ENCODE results near the gene NSMF. TPM values are rescaled to one million over a fixed set of nuclear protein-coding genes. Genes with fewer than 3 reads are reported as not detected.

The NSMF gene
- total RNA-seq, 2 donors from 2014 or later, result 20.0 to 28.5 TPM

DNA sequence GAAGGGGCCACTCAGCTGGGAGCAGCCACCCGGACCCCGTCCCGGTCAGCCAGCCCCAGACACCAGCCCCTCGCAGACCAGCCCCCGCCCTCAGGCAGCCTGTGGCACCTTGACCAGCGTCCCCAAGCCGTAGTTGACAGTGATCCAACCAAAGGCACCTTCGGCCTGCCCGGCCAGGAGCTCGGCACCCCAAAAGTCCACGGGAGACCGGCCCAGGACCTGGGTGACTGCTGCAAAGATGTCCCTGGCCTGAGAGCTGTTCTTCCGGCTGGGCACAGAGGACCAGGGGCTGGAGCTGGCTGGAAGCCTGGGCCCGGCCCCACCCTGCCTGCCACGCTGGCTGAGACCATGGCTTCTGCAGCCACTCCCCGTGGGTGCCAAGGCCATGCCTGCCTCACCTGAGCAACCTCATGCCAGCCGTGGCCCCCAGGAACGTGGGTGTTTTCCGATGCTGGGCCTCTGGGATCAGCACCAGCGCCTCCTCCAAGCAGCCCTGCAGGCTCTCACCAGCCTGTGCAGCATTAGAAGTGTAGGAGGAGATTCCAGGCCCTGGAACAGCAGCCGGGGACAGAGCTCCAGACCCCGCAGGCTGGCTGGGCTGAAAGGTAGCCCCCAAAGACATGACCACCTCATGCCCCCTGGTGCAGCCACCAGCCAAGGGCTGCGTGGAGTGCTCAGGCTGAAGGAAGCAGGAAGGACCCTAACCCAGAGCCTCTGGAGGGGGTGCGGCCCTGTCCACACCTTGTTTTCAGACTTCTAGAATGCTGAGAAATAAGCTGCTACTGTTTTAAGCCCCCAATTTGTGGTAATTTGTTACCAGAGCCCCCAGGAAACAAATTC lies 22.2 kb downstream of the NSMF start:
- H3K4me3 Mint-ChIP-seq, result no peak overlapping the region
- H3K36me3 Mint-ChIP-seq (ENCODE audit: insufficient read depth in 2 of 2), result peaks cover 0 to 1% of the 10 kb centered on the region in 2 donors
- ATAC-seq (replicated peaks in 1 of 2) (no peak), DNase-seq (no peak)
- peaks cover 3% of the 10 kb centered on the region for H3K4me1 Mint-ChIP-seq (ENCODE audit: low read depth)
- H3K9me3 Mint-ChIP-seq, result no peaks in the 10 kb centered on the region
- H3K27ac Mint-ChIP-seq, result no peak overlapping the region
- H3K27me3 Mint-ChIP-seq (ENCODE audit: low read depth), result peaks cover 4% of the 10 kb centered on the region

DNA sequence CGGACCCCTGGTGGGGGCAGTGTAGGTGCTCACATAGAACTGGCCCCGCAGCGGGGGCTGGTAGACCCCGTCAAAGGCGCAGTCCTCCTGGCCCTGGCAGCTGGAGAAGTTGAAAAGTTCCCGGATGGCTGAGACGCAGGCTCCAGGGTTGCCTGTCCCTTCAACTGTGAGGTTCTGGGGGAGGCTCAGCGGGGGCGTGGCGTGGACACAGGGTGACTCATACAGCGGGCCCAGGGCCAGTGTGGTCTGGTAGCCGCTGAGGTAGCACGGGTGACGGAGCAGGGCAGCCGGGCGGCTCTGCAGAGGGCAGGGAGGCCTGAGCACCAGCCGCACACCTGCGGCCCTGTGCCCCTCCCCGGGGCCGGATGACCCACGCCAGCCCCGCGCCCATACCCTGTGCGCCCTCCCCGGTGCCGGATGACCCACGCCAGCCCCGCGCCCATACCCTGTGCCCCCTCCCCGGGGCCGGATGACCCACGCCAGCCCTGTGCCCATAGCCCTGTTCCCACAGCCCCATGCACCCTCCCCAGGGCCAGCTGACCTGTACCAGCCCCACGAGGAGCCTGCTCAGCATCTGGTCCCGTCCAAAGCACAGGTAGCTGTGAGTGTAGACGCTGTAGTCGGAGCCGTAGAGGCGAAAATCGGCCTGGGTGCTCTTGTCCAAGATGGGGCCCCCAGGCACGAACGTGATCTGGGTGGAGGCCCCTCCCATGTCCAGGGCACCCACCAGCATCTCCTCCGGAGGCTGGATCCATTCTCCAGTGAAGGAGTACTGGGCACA lies 23.0 kb downstream of the NSMF start:
- H3K36me3 Mint-ChIP-seq (ENCODE audit: insufficient read depth in 2 of 2), result no peaks in the 10 kb centered on the region
- no peaks in the 10 kb centered on the region for H3K9me3 Mint-ChIP-seq
- no peaks in the 10 kb centered on the region for H3K4me1 Mint-ChIP-seq (ENCODE audit: low read depth)
- ATAC-seq (replicated peaks in 1 of 2) (no peak), DNase-seq (no peak)
- no peak overlapping the region for H3K4me3 Mint-ChIP-seq
- H3K27me3 Mint-ChIP-seq (ENCODE audit: low read depth), result no peaks in the 10 kb centered on the region
- no peak overlapping the region for H3K27ac Mint-ChIP-seq

DNA sequence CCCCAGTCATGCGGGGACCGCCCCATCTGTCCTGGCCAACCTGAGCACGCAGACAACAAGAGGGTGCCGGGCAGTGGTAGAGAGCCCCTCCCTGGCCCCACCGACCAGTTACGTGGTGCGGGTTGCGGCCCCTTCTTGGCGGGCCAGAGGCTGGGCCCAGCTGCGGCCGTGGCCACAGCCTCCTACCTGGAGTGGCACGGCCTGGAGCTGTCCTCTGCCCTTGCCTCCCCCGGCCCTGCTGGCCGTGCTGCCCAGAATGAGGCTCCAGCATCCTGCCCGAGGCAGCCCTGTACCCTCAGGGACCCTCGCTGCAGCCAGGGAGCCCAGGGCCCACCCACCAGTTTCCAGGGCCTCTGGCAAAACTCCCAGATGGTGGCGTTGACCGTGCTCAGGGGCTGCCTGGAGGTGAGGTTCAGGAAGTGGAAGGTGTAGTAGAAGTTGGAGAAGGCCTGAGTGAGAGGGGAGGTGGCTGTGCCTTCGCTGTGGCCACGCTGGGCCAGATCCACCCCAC lies 23.7 kb downstream of the NSMF start:
- Mint-ChIP-seq H3K9me3 (no peaks in the 10 kb centered on the region), H3K27ac (no peak overlapping the region), H3K36me3 (ENCODE audit: insufficient read depth in 2 of 2) (no peaks in the 10 kb centered on the region), H3K4me3 (no peak overlapping the region), H3K27me3 (ENCODE audit: low read depth) (no peaks in the 10 kb centered on the region), H3K4me1 (ENCODE audit: low read depth) (no peaks in the 10 kb centered on the region)
- ATAC-seq (replicated peaks in 1 of 2), result no peak
- no peak for DNase-seq

DNA sequence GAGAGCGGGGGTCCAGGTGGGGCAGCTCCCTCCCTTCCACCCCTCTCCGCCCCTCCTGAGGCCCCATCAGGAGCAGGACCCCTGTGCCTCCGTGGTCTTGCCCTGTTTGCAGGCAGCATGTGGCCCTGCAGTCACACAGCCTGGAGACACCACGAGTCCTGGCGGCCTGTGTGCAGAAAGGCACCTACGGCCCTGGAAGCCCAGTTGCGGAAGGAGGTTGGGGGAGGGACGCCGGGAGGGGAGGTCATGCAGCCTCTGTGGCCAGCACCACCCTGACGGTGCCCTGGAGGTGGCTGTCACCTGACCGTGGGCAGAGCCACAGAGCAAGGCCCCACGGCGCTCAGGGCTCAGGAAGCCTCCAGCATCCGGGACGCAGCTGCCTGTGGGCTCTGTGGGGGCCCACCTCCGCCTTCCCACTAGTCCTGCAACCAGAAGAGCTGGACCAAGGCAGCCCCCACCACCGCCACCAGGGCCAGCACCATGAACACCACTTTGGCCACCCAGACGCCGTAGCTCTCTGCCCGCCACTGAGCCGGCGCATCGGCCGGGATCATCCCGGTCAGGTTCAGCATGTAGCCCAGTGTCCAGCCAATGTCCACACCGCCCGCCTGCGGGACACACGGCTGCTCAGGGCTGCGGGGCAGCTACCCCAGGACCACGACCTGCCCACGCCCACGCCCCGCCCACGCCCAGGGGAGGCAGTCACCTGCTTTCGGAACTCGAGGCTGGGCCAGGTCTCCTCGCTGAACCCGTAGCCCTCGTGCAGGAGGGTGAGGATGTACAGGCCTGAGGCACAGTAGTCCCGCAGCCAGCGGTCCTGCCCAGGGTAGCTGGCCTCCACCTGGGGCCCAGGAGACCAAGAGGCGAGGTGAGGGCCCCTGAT lies 24.4 kb downstream of the NSMF start:
- DNase-seq (no peak), ATAC-seq (replicated peaks in 1 of 2) (no peak)
- Mint-ChIP-seq H3K4me3 (no peak overlapping the region), H3K36me3 (ENCODE audit: insufficient read depth in 2 of 2) (no peaks in the 10 kb centered on the region), H3K4me1 (ENCODE audit: low read depth) (no peaks in the 10 kb centered on the region), H3K27ac (no peak overlapping the region), H3K9me3 (no peaks in the 10 kb centered on the region), H3K27me3 (ENCODE audit: low read depth) (no peaks in the 10 kb centered on the region)

DNA sequence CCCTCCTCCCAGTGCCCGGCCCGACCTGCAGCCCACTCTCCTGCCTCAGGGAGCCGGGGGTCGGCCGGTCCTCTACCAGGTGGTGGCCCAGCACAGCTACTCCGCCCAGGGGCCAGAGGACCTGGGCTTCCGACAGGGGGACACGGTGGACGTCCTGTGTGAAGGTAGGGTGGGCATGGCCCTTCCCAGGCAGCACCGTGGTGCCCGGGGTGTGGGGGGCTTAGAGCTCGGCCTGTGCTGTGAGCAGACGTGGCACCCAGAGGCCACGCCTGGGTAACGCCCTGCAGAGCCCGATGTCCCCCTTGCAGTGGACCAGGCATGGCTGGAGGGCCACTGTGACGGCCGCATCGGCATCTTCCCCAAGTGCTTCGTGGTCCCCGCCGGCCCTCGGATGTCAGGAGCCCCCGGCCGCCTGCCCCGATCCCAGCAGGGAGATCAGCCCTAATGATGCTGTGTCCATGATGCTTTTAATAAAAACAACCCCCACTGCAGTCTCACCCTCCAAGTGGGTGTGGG lies 25.2 kb downstream of the NSMF start:
- no peaks in the 10 kb centered on the region for H3K9me3 Mint-ChIP-seq
- ATAC-seq (replicated peaks in 1 of 2) (no peak), DNase-seq (no peak)
- H3K36me3 Mint-ChIP-seq (ENCODE audit: insufficient read depth in 2 of 2), result no peaks in the 10 kb centered on the region
- no peak overlapping the region for H3K27ac Mint-ChIP-seq
- no peak overlapping the region for H3K4me3 Mint-ChIP-seq
- H3K27me3 Mint-ChIP-seq (ENCODE audit: low read depth), result no peaks in the 10 kb centered on the region
- H3K4me1 Mint-ChIP-seq (ENCODE audit: low read depth), result no peaks in the 10 kb centered on the region

DNA sequence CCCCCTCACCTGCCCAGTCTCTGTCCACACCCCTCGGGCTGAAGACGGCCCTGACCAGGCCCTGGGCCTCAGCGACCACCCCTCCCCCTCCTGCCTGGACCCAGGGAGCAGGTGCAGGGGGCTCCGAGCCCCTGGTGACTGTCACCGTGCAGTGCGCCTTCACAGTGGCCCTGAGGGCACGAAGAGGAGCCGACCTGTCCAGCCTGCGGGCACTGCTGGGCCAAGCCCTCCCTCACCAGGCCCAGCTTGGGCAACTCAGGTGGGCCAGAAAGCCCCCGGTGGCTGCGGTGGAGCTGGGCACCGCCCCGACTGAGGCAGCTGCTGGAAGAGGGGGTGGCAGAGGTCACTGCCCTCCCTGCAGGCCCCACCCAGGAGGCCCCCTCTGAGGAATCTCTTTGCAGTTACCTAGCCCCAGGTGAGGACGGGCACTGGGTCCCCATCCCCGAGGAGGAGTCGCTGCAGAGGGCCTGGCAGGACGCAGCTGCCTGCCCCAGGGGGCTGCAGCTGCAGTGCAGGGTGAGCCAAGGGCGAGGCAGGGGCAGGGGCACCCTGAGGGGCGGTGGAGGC lies 25.7 kb downstream of the NSMF start:
- DNase-seq, result no peak
- no peak overlapping the region for H3K4me3 Mint-ChIP-seq
- H3K36me3 Mint-ChIP-seq (ENCODE audit: insufficient read depth in 2 of 2), result no peaks in the 10 kb centered on the region
- H3K27ac Mint-ChIP-seq, result no peak overlapping the region
- H3K27me3 Mint-ChIP-seq (ENCODE audit: low read depth), result no peaks in the 10 kb centered on the region
- ATAC-seq (replicated peaks in 1 of 2), result no peak
- H3K9me3 Mint-ChIP-seq, result no peaks in the 10 kb centered on the region
- no peaks in the 10 kb centered on the region for H3K4me1 Mint-ChIP-seq (ENCODE audit: low read depth)

DNA sequence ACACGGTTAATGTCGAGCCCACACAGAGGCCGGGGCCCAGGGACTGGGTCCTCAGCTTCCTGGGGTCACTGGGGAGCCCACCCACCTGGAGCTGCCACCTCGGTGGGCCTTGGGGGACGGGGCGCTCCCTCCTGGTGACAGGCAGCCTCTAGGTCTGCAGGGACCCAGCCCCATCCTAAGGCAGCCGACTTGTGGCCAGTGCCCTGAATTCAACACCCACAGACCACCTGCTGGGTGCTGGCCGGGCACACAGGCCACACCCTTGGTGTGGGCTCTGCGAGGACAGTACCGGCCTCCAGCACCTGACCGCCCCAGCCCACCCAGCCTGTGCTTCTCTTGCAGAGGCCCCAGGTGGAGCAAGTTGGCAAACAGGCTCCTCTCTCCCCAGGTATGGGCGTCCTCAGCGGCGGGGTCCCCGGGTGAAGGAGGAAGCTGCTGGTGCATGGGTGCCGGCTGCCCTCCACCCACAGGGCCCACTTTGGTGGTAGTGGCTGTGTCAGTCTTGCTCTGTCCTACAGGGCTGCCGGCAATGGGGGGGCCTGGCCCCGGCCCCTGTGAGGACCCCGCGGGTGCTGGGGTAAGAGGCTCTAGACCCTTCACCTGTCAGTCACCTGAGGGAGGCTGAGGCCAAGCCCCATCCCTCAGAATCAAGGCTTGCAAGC lies 26.3 kb downstream of the NSMF start:
- ATAC-seq (replicated peaks in 1 of 2) (no peak), DNase-seq (no peak)
- Mint-ChIP-seq H3K9me3 (no peaks in the 10 kb centered on the region), H3K4me1 (ENCODE audit: low read depth) (no peaks in the 10 kb centered on the region), H3K27ac (no peak overlapping the region), H3K4me3 (no peak overlapping the region), H3K36me3 (ENCODE audit: insufficient read depth in 2 of 2) (no peaks in the 10 kb centered on the region), H3K27me3 (ENCODE audit: low read depth) (no peaks in the 10 kb centered on the region)

DNA sequence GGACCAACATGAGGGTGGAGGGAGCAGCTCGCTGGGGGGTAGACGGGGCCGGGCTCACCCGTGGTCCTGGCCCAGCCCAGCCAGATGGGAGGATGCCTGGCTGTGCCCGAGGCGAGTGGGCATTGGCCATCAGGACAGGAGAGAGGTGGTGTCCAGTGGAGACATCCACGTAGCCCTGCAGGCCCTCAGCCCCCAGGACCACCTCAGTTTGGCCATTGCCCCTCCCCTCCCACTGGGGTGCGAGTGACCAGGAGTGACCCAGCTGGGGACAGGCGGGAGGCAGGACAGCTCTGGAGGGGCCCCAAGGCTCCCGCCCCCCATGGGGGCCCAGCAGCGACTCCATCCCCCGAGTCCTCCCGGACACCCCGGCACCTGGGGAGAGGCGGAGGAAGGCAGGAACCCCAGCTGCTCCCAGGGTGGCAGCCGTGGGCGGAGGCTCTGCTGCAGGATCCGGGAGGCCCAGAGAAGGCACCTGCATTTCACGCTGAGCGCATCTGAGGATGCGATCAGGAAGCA lies 27.7 kb downstream of the NSMF start:
- DNase-seq, result no peak
- Mint-ChIP-seq H3K9me3 (no peaks in the 10 kb centered on the region), H3K27me3 (ENCODE audit: low read depth) (no peaks in the 10 kb centered on the region), H3K27ac (no peak overlapping the region), H3K4me3 (no peak overlapping the region), H3K4me1 (ENCODE audit: low read depth) (no peaks in the 10 kb centered on the region), H3K36me3 (ENCODE audit: insufficient read depth in 2 of 2) (no peaks in the 10 kb centered on the region)
- ATAC-seq (replicated peaks in 1 of 2), result no peak

DNA sequence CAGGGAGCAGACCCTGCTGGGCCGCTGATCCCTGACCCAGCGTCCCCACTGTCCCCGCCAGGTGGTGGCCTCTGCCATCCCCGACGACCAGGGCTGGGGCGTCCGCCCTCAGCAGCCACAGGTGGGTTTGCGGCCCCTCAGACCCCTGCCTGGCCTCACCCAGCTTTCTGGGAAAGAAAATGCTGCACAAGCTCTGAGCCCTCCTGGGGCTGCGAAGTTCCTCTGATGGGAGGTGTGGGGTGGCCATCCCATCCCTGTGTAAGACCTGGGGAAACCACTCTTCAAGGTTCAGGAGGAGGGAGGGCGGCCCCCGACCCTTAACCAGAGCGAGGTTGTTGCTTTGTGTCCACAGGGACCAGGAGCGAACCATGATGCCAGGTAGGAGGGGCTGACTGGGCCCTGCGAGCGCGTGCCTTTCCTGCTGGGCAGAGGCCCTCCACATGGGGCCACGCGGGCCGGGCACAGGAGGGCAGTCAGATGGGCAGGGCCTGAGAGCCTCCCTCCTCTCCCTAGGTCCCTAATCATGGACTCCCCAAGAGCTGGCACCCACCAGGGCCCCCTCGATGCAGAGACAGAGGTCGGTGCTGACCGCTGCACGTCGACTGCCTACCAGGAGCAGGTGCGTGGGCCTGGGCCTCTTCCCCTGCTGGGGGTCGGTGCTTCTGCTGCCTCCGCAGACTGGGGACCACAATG lies 28.3 kb downstream of the NSMF start:
- Mint-ChIP-seq H3K27ac (no peak overlapping the region), H3K9me3 (no peaks in the 10 kb centered on the region), H3K4me3 (no peak overlapping the region), H3K4me1 (ENCODE audit: low read depth) (no peaks in the 10 kb centered on the region), H3K36me3 (ENCODE audit: insufficient read depth in 2 of 2) (no peaks in the 10 kb centered on the region), H3K27me3 (ENCODE audit: low read depth) (no peaks in the 10 kb centered on the region)
- ATAC-seq (replicated peaks in 1 of 2), result no peak
- DNase-seq, result no peak

DNA sequence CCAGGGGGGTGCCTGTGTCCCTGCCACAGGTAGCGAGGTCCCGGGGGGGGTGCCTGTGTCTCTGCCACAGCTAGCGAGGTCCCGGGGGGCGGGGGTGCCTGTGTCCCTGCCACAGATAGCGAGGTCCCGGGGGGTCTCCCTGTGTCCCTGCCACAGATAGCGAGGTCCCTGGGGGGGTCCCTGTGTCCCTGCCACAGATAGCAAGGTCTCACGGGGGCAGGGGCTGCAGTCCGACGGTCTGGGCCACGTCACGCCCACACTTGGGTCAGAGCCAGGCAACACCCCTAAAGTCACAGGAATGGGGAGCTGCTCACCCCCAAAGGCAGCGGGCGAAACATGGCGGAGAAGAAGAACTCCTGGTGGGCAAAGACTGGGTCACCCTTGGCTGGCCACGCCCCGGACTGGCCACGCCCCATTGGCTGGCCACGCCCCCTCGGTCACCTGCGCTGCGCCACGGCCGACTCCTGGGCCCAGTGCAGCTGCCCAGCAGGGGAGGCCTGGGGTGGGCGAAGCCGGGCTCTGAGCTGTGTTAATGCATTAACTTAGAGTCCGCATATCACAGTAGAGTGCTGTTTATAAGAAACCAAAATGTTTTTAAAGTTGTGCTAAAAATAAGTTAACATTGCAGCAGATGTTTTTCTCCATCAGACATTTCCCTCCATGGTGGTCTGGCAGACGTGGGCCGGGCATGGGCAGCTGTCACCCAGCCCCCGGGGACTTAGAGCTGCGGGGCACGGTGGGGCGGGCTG lies 29.0 kb downstream of the NSMF start:
- no peaks in the 10 kb centered on the region for H3K36me3 Mint-ChIP-seq (ENCODE audit: insufficient read depth in 2 of 2)
- ATAC-seq (replicated peaks in 1 of 2) (no peak), DNase-seq (no peak)
- no peaks in the 10 kb centered on the region for H3K27me3 Mint-ChIP-seq (ENCODE audit: low read depth)
- H3K9me3 Mint-ChIP-seq, result no peaks in the 10 kb centered on the region
- no peak overlapping the region for H3K4me3 Mint-ChIP-seq
- H3K4me1 Mint-ChIP-seq (ENCODE audit: low read depth), result no peaks in the 10 kb centered on the region
- H3K27ac Mint-ChIP-seq, result no peak overlapping the region

DNA sequence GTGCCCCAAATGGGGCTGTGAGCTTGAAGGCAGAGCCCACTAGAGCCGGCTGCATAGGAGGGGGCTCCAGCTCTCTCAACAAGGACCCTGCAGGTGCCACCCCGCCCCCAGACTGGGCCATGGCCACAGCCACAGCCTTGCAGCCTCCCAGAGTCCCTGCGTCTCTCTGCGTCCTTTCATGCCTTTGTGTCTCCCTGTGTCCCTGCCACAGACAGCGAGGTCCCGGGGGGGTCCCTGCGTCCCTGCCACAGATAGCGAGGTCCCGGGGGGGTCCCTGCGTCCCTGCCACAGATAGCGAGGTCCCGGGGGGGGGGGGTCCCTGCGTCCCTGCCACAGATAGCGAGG lies 29.6 kb downstream of the NSMF start:
- H3K4me3 Mint-ChIP-seq, result no peak overlapping the region
- no peaks in the 10 kb centered on the region for H3K36me3 Mint-ChIP-seq (ENCODE audit: insufficient read depth in 2 of 2)
- H3K27ac Mint-ChIP-seq, result no peak overlapping the region
- no peaks in the 10 kb centered on the region for H3K4me1 Mint-ChIP-seq (ENCODE audit: low read depth)
- H3K9me3 Mint-ChIP-seq, result no peaks in the 10 kb centered on the region
- H3K27me3 Mint-ChIP-seq (ENCODE audit: low read depth), result no peaks in the 10 kb centered on the region
- ATAC-seq (replicated peaks in 1 of 2), result no peak
- no peak for DNase-seq

Measured in activated T-cell treated with anti-CD3 and anti-CD28 coated beads, Interleukin-2, amount 50 U/mL, for 72 hours (primary cell).